GM18867 (cell line): ENCODE data around the gene RIC1.
A peak's percentile ranks its signal among the peaks of the same experiment; 100 is the strongest.
"Not testable (repeated sequence)": the region's sequence is repeated elsewhere in the genome, so short reads cannot be mapped to it uniquely, and the experiment has no call there.

ENCODE experiments used
- ATAC-seq: cut with Tn5 transposase; IDR thresholded peaks from one replicate; pipeline ENCODE4 v1.9.1; 2021; ENCODE audit warnings: mild to moderate bottlenecking, moderate library complexity; ENCODE audit not compliant: unreplicated experiment

The RIC1 gene

GRCh38 chr9:5720151-5720550, 91.2 kb downstream of the RIC1 start:
- ATAC-seq = no peak

- ATAC-seq = no peak
These were observed 92.6 kb downstream of the RIC1 start for GRCh38 chr9:5721279-5722087.

- ATAC-seq = not testable (repeated sequence)
These were observed 93.8 kb downstream of the RIC1 start for GRCh38 chr9:5722679-5723078.

GRCh38 chr9:5735072-5735471, 106.2 kb downstream of the RIC1 start:
- ATAC-seq = no peak

- no peak for ATAC-seq
These were observed 107.8 kb downstream of the RIC1 start for GRCh38 chr9:5736563-5737346.

GRCh38 chr9:5743109-5743508, 114.2 kb downstream of the RIC1 start:
- no peak for ATAC-seq

GRCh38 chr9:5748438-5748837, 119.5 kb downstream of the RIC1 start:
- ATAC-seq = no peak

- ATAC-seq = no peak
These were observed 120.4 kb downstream of the RIC1 start for GRCh38 chr9:5749306-5749705.

- ATAC-seq = no peak
These were observed 121.7 kb downstream of the RIC1 start for GRCh38 chr9:5750569-5750968.

- ATAC-seq = no peak
These were observed 127.7 kb downstream of the RIC1 start for GRCh38 chr9:5756633-5757032.

GRCh38 chr9:5760338-5760737, 131.4 kb downstream of the RIC1 start:
- no peak for ATAC-seq

- no peak for ATAC-seq
These were observed 133.5 kb downstream of the RIC1 start for GRCh38 chr9:5762421-5762820.

- peak; percentile 77 for ATAC-seq
These were observed 135.4 kb downstream of the RIC1 start for GRCh38 chr9:5764130-5764868.

- ATAC-seq = peak; percentile 76
These were observed 139.3 kb downstream of the RIC1 start for GRCh38 chr9:5767968-5768932.

GRCh38 chr9:5773324-5773999, 144.6 kb downstream of the RIC1 start:
- no peak for ATAC-seq

GRCh38 chr9:5778805-5779204, 149.9 kb downstream of the RIC1 start:
- no peak for ATAC-seq

- not testable (repeated sequence) for ATAC-seq
These were observed 150.9 kb downstream of the RIC1 start for GRCh38 chr9:5779705-5780218.

- ATAC-seq = not testable (repeated sequence)
These were observed 154.5 kb downstream of the RIC1 start for GRCh38 chr9:5783420-5783819.

- ATAC-seq = no peak
These were observed 155.1 kb downstream of the RIC1 start for GRCh38 chr9:5783982-5784381.
